H1 (cell line): Measurements from ENCODE around the gene APLN. TPM values are rescaled to one million over a fixed set of nuclear protein-coding genes. Genes with fewer than 3 reads are reported as not detected.

Experiments
- CTCF ChIA-PET: fragments of 300-600 bp; sonication (Branson Sonifier 250); formaldehyde crosslinking; loops from one replicate; lab custom pipeline; 2021; ENCODE audit not compliant: partially characterized antibody; lab: Charles Lee
- POLR2A ChIA-PET: fragments of 300-600 bp; sonication (Branson Sonifier 250); formaldehyde crosslinking; loops from one replicate; lab custom pipeline; 2021; ENCODE audit warnings: inconsistent platforms; ENCODE audit not compliant: partially characterized antibody; lab: Charles Lee
- DNase-seq, 2 experiments: peaks; one replicate each; pipeline versions ENCODE4 v3.0.0 to v3.0.0-alpha.2; 2010 to 2022; ENCODE audit warnings: low spot score in 2 of 2, low read depth in 1 of 2, mixed read lengths in 1 of 2
- FAIRE-seq: peaks from 2 replicates; lab custom pipeline; 2011; peaks lifted over from hg19 to GRCh38; lab: Jason Lieb, UNC
- H2AFZ ChIP-seq: 2 replicates; pipeline ENCODE4 v1.8.1; 2012; ENCODE audit warnings: low read length, inconsistent platforms
- H2AK5ac ChIP-seq: 2 replicates; pipeline ENCODE4 v1.6.1; 2013; ENCODE audit warnings: low read depth, low read length
- H2BK120ac ChIP-seq: replicated peaks from 2 replicates; pipeline ENCODE3; 2013; ENCODE audit warnings: low read depth, low read length, inconsistent platforms
- H2BK12ac ChIP-seq: 2 replicates; pipeline ENCODE4 v1.6.1; 2013; ENCODE audit warnings: low read depth, low read length
- H2BK15ac ChIP-seq: 2 replicates; pipeline ENCODE4 v1.6.1; 2013; ENCODE audit warnings: low read length
- H2BK20ac ChIP-seq: 2 replicates; pipeline ENCODE4 v1.6.1; 2013; ENCODE audit warnings: low read length
- H2BK5ac ChIP-seq: 2 replicates; pipeline ENCODE4 v1.6.1; 2013; ENCODE audit warnings: low read depth, low read length
- H3K14ac ChIP-seq: 2 replicates; pipeline ENCODE4 v1.6.1; 2013; ENCODE audit warnings: inconsistent platforms; ENCODE audit not compliant: insufficient read length
- H3K18ac ChIP-seq: 2 replicates; pipeline ENCODE4 v1.6.1; 2013; ENCODE audit warnings: low read length; ENCODE audit errors: extremely low read depth
- H3K23ac ChIP-seq: 2 replicates; pipeline ENCODE4 v1.6.1; 2013; ENCODE audit warnings: inconsistent platforms; ENCODE audit not compliant: insufficient read length
- H3K23me2 ChIP-seq: 2 replicates; pipeline ENCODE4 v1.6.1; 2013; ENCODE audit warnings: low read depth, low read length
- H3K27ac ChIP-seq: 2 replicates; pipeline ENCODE4 v1.6.1; 2011; ENCODE audit warnings: low read depth, low read length, inconsistent platforms
- H3K27me3 ChIP-seq, 4 experiments: replicated peaks in 1 of 4; 1 replicate in 1 of 4; 2 replicates in 3 of 4; pipeline versions ENCODE4 v1.6.1 to v1.8.1; 2011 to 2013; ENCODE audit warnings: low read length in 3 of 4, mild to moderate bottlenecking in 3 of 4, inconsistent platforms in 2 of 4, mixed read lengths in 2 of 4, moderate library complexity in 1 of 4; ENCODE audit not compliant: control insufficient read depth in 3 of 4, insufficient read depth in 3 of 4; ENCODE audit errors: extremely low read depth in 1 of 4
- H3K36me3 ChIP-seq, 4 experiments: 2 replicates each; pipeline versions ENCODE4 v1.6.1 to v1.8.1; 2011 to 2013; ENCODE audit warnings: mild to moderate bottlenecking in 4 of 4, low read length in 3 of 4, moderate library complexity in 2 of 4, control low read depth in 1 of 4, inconsistent platforms in 1 of 4; ENCODE audit not compliant: insufficient read depth in 4 of 4, control insufficient read depth in 2 of 4
- H3K4ac ChIP-seq: replicated peaks from 2 replicates; pipeline ENCODE3; 2013; ENCODE audit warnings: low read length, low read depth, mixed read lengths, inconsistent platforms; ENCODE audit not compliant: insufficient read length
- H3K4me1 ChIP-seq, 4 experiments: replicated peaks in 1 of 4; 1 replicate in 1 of 4; 2 replicates in 3 of 4; pipeline versions ENCODE4 v1.6.1 to v1.8.1; 2011 to 2013; ENCODE audit warnings: low read length in 3 of 4, inconsistent platforms in 2 of 4, mixed read lengths in 1 of 4; ENCODE audit not compliant: insufficient read depth in 4 of 4, control insufficient read depth in 3 of 4
- H3K4me2 ChIP-seq, 2 experiments: 2 replicates each; pipeline versions ENCODE4 v1.6.1 to v1.8.1; 2011 to 2013; ENCODE audit warnings: low read depth in 2 of 2, low read length in 2 of 2, control low read depth in 1 of 2, inconsistent platforms in 1 of 2, mild to moderate bottlenecking in 1 of 2; ENCODE audit not compliant: insufficient read depth in 1 of 2
- H3K4me3 ChIP-seq, 4 experiments: fragments of 200-600, 300-600 bp in 1 of 4; sonication (generic), shearing (Covaris generic), sonication (Bioruptor Twin) in 1 of 4; 2 replicates each; pipeline versions ENCODE4 v1.5.1 to v1.8.1; 2011 to 2016; ENCODE audit warnings: low read length in 4 of 4, low read depth in 3 of 4, control low read depth in 2 of 4, inconsistent platforms in 2 of 4, mild to moderate bottlenecking in 2 of 4, mixed read lengths in 1 of 4, moderate library complexity in 1 of 4; ENCODE audit not compliant: insufficient read depth in 2 of 4; ENCODE audit errors: extremely low read depth in 1 of 4
- H3K56ac ChIP-seq: replicated peaks from 2 replicates; pipeline ENCODE3; 2013; ENCODE audit warnings: low read depth, mild to moderate bottlenecking, mixed read lengths, low read length, inconsistent platforms; ENCODE audit not compliant: insufficient read length
- H3K79me1 ChIP-seq: 2 replicates; pipeline ENCODE4 v1.6.1; 2013; ENCODE audit warnings: low read depth, low read length, control low read depth
- H3K79me2 ChIP-seq, 2 experiments: 2 replicates each; pipeline versions ENCODE4 v1.6.1 to v1.8.1; 2012 to 2013; ENCODE audit warnings: low read length in 2 of 2, mild to moderate bottlenecking in 2 of 2, inconsistent platforms in 1 of 2; ENCODE audit not compliant: insufficient read depth in 2 of 2, control insufficient read depth in 1 of 2
- H3K9ac ChIP-seq, 4 experiments: replicated peaks in 1 of 4; 1 replicate in 1 of 4; 2 replicates in 3 of 4; pipeline versions ENCODE4 v1.6.1 to v1.8.1; 2011 to 2013; ENCODE audit warnings: low read depth in 3 of 4, low read length in 3 of 4, control low read depth in 2 of 4, mild to moderate bottlenecking in 2 of 4, moderate library complexity in 2 of 4, inconsistent platforms in 1 of 4; ENCODE audit errors: extremely low read depth in 1 of 4
- H3K9me3 ChIP-seq, 2 experiments: 2 replicates each; pipeline versions ENCODE4 v1.6.1 to v1.8.1; 2012 to 2013; ENCODE audit warnings: mild to moderate bottlenecking in 2 of 2, moderate library complexity in 2 of 2, control low read depth in 1 of 2, inconsistent platforms in 1 of 2, low read depth in 1 of 2, low read length in 1 of 2, mixed read lengths in 1 of 2; ENCODE audit not compliant: insufficient read depth in 2 of 2
- H4K20me1 ChIP-seq, 2 experiments: replicated peaks in 1 of 2; 2 replicates each; pipeline versions ENCODE3 to v1.8.1; 2011 to 2013; ENCODE audit warnings: inconsistent platforms in 2 of 2, low read length in 2 of 2, mild to moderate bottlenecking in 1 of 2; ENCODE audit not compliant: insufficient read depth in 2 of 2, control insufficient read depth in 1 of 2
- H4K5ac ChIP-seq: 2 replicates; pipeline ENCODE4 v1.6.1; 2013; ENCODE audit warnings: low read length, low read depth, mixed read lengths, inconsistent platforms; ENCODE audit not compliant: insufficient read length
- H4K8ac ChIP-seq: 2 replicates; pipeline ENCODE4 v1.8.0; 2013; ENCODE audit warnings: mild to moderate bottlenecking, moderate library complexity, low read length, inconsistent platforms; ENCODE audit not compliant: insufficient read depth; ENCODE audit errors: extremely low read depth
- H4K91ac ChIP-seq: replicated peaks from 2 replicates; pipeline ENCODE3; 2013; ENCODE audit warnings: low read length, mixed read lengths, inconsistent platforms; ENCODE audit not compliant: insufficient read length
- POLR2A ChIP-seq, 2 experiments: IDR thresholded peaks; 1 replicate in 1 of 2; 2 replicates in 1 of 2; pipeline ENCODE4 v1.6.1; 2011; ENCODE audit warnings: low read depth in 2 of 2, low read length in 2 of 2, mild to moderate bottlenecking in 2 of 2; ENCODE audit errors: control extremely low read depth in 1 of 2
- WGBS, 2 experiments: shearing (Covaris generic) in 1 of 2; methylation state at CpG; one replicate each; pipeline versions ENCODE4 v1.1.6 to v1.1.7; 2013 to 2015; ENCODE audit warnings: low lambda C conversion rate in 2 of 2, mixed read lengths in 2 of 2, inconsistent platforms in 1 of 2, low coverage in 1 of 2, missing lambda C conversion rate in 1 of 2; ENCODE audit not compliant: insufficient replicate concordance in 2 of 2, insufficient coverage in 1 of 2, insufficient read length in 1 of 2; ENCODE audit errors: extremely low coverage in 1 of 2, missing lambda C conversion rate in 1 of 2; 5-methylcytosine and 5-hydroxymethylcytosine counted together
- polyA plus RNA-seq, 7 experiments: library from polyadenylated mRNA; depleted of rRNA in 3 of 7; stranded (reverse) in 5 of 7; unstranded in 2 of 7; fragments of >200 nt in 5 of 7; fragments of 200-250 nt in 2 of 7; gene quantifications; 1 replicate in 5 of 7; 2 replicates in 1 of 7; 4 replicates in 1 of 7; pipeline versions ENCODE4 v1.2.1 to v1.2.3, GENCODE V29; 2011 to 2013; ENCODE audit warnings: missing spikeins in 2 of 7, mixed read lengths in 2 of 7
- total RNA-seq: library from RNA; stranded (reverse); fragmentation: NEBNext Ultra II Directional; extraction: Animal tissue kit (Norgen Biotek cat#: 25700); gene quantifications from 2 replicates; pipeline ENCODE4 v1.2.1, GENCODE V29; 2021

The APLN gene
- total and polyA plus RNA-seq, 2 of the 8 experiments (the other 6 are each of a cell fraction or from before 2014, with no cell fraction given), result 1.1 to 1.8 TPM

DNA sequence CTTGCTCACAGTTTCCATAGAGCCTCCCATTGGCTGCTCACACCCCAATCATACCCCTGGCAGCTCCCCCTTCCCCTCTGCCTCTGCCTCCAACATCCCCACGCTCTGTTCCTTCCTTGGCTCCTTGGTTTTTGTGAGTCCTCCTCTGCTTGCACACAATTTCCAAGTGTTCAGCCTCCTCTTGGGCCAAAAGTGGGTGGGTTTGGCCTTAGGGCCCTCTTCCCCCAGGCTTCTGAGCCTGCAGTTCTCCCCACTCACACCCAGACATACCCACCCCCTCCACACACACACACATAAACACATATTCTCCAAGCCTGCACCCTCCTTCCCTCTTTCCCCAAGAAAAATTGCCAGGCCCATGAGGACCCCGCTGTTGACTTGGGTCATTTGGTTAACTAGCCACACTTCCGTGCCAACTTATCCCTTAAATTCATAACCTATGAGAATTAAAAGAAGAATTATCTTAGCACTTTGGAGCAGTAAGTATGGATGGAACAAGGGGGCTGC, 4.5 kb downstream of the APLN start:
- H3K14ac ChIP-seq, result no peak overlapping the region
- H2BK15ac ChIP-seq, result no peak overlapping the region
- no peak overlapping the region for H3K27ac ChIP-seq
- DNase-seq (no peak), FAIRE-seq (no peak)
- no peak overlapping the region for H3K4me2 ChIP-seq
- peaks cover 14 to 53% (median 43%) of the 10 kb centered on the region in 4 experiments for H3K27me3 ChIP-seq
- no peak overlapping the region for H2AFZ ChIP-seq
- no peak overlapping the region for H3K23ac ChIP-seq
- peaks cover 0 to 9% (median 5%) of the 10 kb centered on the region in 4 experiments; a peak in 4 of 7 replicates for H3K4me1 ChIP-seq
- 73% methylated on average over 3 of the region's 3 CpGs; no CpG with 5 or more reads in 1 of the 2 experiments for WGBS, 2 experiments
- H4K8ac ChIP-seq, result no peak overlapping the region
- H2BK20ac ChIP-seq, result no peak overlapping the region
- no peak overlapping the region for H2BK120ac ChIP-seq
- H3K23me2 ChIP-seq, result peaks cover 6% of the 10 kb centered on the region; the same call in 1 of the 2 replicates
- H3K36me3 ChIP-seq, result no peaks in the 10 kb centered on the region
- no peak overlapping the region for H4K5ac ChIP-seq
- H3K9me3 ChIP-seq, result no peaks in the 10 kb centered on the region
- no peaks in the 10 kb centered on the region for H3K79me1 ChIP-seq
- no peak overlapping the region for H3K56ac ChIP-seq
- H3K4ac ChIP-seq, result no peak overlapping the region
- TF ChIP-seq POLR2A (IDR thresholded peaks at IDR 0.05; ENCODE audit: control extremely low read depth in 1 of 2, low read depth in 2 of 2, low read length in 2 of 2), result no peak
- ChIA-PET CTCF (interaction anchor here (0.9 to 1.4 kb wide), 2 partner anchors 12 to 123 kb away, joined by 3 to 6 read pairs; no protein-coding TSS in a partner anchor), POLR2A (interaction anchor here (0.6 kb wide), 1 partner anchor 1500 kb away, joined by 3 read pairs; no protein-coding TSS in a partner anchor)
- no peak overlapping the region for H3K4me3 ChIP-seq
- H3K9ac ChIP-seq, result no peak overlapping the region
- H4K91ac ChIP-seq, result no peak overlapping the region
- H4K20me1 ChIP-seq, result no peaks in the 10 kb centered on the region
- no peak overlapping the region for H2BK12ac ChIP-seq
- H2BK5ac ChIP-seq, result no peak overlapping the region
- H3K79me2 ChIP-seq, result no peaks in the 10 kb centered on the region
- H3K18ac ChIP-seq, result no peak overlapping the region
- H2AK5ac ChIP-seq, result no peak overlapping the region
